Neutrophil (primary cell): Measurements from ENCODE around the gene ST7.

Experiments used
- H3K27ac ChIP-seq: fragments of 200-600 bp; sonication (generic); 2 replicates; pipeline ENCODE4 v1.5.1; 2016; ENCODE audit warnings: mild to moderate bottlenecking, moderate library complexity
- H3K27me3 ChIP-seq: fragments of 200-600 bp; sonication (generic); 2 replicates; pipeline ENCODE4 v1.6.0; 2016; ENCODE audit warnings: mild to moderate bottlenecking
- H3K36me3 ChIP-seq: fragments of 200-600 bp; sonication (generic); 2 replicates; pipeline ENCODE4 v1.5.1; 2017
- H3K4me1 ChIP-seq, 2 experiments: fragments of 200-600 bp in 1 of 2; sonication (generic) in 1 of 2; 1 replicate in 1 of 2; 2 replicates in 1 of 2; pipeline versions ENCODE4 v1.5.1 to v1.6.1; 2013 to 2016; ENCODE audit warnings: low read depth in 1 of 2, low read length in 1 of 2, mild to moderate bottlenecking in 1 of 2, moderate library complexity in 1 of 2; ENCODE audit not compliant: control insufficient read depth in 1 of 2, insufficient read depth in 1 of 2
- H3K4me3 ChIP-seq, 2 experiments: fragments of 200-600 bp in 1 of 2; sonication (generic) in 1 of 2; 1 replicate in 1 of 2; 2 replicates in 1 of 2; pipeline ENCODE4 v1.5.1; 2013 to 2016; ENCODE audit warnings: low read depth in 1 of 2, low read length in 1 of 2, mild to moderate bottlenecking in 1 of 2, moderate library complexity in 1 of 2
- H3K9me3 ChIP-seq: fragments of 200-600 bp; sonication (generic); 2 replicates; pipeline ENCODE4 v1.5.1; 2016
- CTCF ChIP-seq: fragments of 200-600 bp; sonication (generic); IDR thresholded peaks from 2 replicates; pipeline ENCODE4 v1.5.1; 2016; ENCODE audit warnings: antibody characterized with exemption

The ST7 gene

GRCh38 chr7:116988363-116988989, 35.2 kb downstream of the ST7 start:
- Histone ChIP-seq H3K27me3 (no peaks in the 10 kb centered on the region), H3K4me1 (no peaks in the 10 kb centered on the region), H3K4me3 (no peak overlapping the region), H3K27ac (no peak overlapping the region), H3K36me3 (no peaks in the 10 kb centered on the region), H3K9me3 (no peaks in the 10 kb centered on the region)
- TF ChIP-seq CTCF: no peak

DNA sequence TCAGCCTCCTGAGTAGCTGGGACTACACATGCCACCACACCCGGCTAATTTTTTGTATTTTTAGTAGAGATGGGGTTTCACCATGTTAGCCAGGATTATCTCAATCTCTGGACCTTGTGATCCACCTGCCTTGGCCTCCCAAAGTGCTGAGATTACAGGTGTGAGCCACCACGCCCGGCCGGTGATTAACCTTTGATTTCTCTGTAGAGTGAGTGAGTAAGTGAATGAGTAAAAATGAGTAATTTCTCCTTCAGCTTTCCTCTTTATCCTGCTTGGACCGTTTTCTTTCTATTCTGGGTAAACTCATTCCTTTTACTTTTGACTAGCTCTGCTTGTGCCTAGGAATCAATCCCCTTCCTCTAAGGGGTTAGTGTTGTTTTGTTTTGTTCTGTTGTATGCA, 36.8 kb downstream of the ST7 start:
- Histone ChIP-seq H3K4me1 (no peaks in the 10 kb centered on the region), H3K27ac (no peak overlapping the region), H3K27me3 (no peaks in the 10 kb centered on the region), H3K9me3 (no peaks in the 10 kb centered on the region), H3K4me3 (no peak overlapping the region), H3K36me3 (no peaks in the 10 kb centered on the region)
- no peak for TF ChIP-seq CTCF

DNA sequence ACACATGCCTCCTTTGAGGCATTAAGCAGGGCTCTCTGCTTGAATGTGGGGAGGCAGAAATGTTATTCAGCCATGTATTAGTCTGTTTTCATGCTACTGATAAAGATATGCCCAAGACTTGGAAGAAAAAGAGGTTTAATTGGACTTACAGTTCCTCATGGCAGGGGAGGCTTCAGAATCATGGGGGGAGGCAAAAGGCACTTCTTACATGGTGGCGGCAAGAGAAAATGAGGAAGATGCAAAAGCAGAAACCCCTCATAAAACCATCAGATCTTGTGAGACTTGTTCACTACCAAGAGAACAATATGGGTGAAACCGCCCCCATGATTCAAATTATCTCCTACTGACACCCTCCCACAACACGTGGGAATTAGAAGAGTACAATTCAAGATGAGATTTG, 37.9 kb downstream of the ST7 start:
- Histone ChIP-seq H3K4me3 (no peak overlapping the region), H3K27me3 (no peaks in the 10 kb centered on the region), H3K4me1 (no peaks in the 10 kb centered on the region), H3K9me3 (no peaks in the 10 kb centered on the region), H3K36me3 (no peaks in the 10 kb centered on the region), H3K27ac (no peak overlapping the region)
- no peak for TF ChIP-seq CTCF

GRCh38 chr7:116994611-116995010, 41.3 kb downstream of the ST7 start:
- TF ChIP-seq CTCF: no peak
- Histone ChIP-seq H3K9me3 (no peaks in the 10 kb centered on the region), H3K36me3 (no peaks in the 10 kb centered on the region), H3K4me1 (no peaks in the 10 kb centered on the region), H3K27ac (no peak overlapping the region), H3K4me3 (no peak overlapping the region), H3K27me3 (no peaks in the 10 kb centered on the region)

GRCh38 chr7:116997972-116998371, 44.7 kb downstream of the ST7 start:
- H3K4me1 ChIP-seq: no peaks in the 10 kb centered on the region
- H3K9me3 ChIP-seq: no peaks in the 10 kb centered on the region
- no peak overlapping the region for H3K27ac ChIP-seq
- TF ChIP-seq CTCF: no peak
- no peaks in the 10 kb centered on the region for H3K36me3 ChIP-seq
- H3K27me3 ChIP-seq: no peaks in the 10 kb centered on the region
- no peak overlapping the region for H3K4me3 ChIP-seq
